Measurements from ENCODE around the gene SRD5A1. TPM values are rescaled to one million over a fixed set of nuclear protein-coding genes. Genes with fewer than 3 reads are reported as not detected.

Gene SRD5A1
- total RNA-seq, 2 donors from 2014 or later, result 15.9 to 17.4 TPM

DNA sequence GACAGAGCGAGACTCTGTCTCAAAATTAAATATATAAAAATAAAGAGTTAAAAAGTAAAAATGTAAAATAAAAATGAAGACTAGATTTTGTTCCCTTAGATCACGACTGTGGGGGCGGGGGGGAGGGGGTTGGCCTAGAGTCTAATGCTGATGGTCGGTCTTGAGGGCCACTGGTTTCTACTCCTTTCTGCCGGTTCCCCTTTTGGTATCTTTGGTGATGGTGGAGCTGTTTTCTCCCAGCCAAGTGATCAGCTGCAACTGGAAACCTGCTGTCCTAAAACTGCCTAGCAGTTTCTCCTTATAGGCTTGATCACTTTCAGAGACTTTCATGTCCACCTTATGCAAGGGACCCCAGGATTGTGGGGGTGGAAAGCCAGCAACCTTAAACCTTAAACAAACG is 1.1 kb downstream of the SRD5A1 start:
- no peak overlapping the region for H3K9ac ChIP-seq (ENCODE audit: low read depth in 2 of 2, low read length in 2 of 2)
- intact Hi-C loops (cut with DNase I), result loop anchor here (5.0 kb wide), 1 partner anchor 113 kb away; no protein-coding TSS in a partner anchor
- H3K27ac ChIP-seq, result no peak overlapping the region
- no peaks in the 10 kb centered on the region for H3K9me3 ChIP-seq
- H3K4me3 ChIP-seq, result peak overlapping the region; percentile 99
- H3K27me3 ChIP-seq, result no peaks in the 10 kb centered on the region
- no peaks in the 10 kb centered on the region for H3K36me3 ChIP-seq
- H3K4me1 ChIP-seq, result peaks cover 12% of the 10 kb centered on the region
- TF ChIP-seq, protein P1, sequence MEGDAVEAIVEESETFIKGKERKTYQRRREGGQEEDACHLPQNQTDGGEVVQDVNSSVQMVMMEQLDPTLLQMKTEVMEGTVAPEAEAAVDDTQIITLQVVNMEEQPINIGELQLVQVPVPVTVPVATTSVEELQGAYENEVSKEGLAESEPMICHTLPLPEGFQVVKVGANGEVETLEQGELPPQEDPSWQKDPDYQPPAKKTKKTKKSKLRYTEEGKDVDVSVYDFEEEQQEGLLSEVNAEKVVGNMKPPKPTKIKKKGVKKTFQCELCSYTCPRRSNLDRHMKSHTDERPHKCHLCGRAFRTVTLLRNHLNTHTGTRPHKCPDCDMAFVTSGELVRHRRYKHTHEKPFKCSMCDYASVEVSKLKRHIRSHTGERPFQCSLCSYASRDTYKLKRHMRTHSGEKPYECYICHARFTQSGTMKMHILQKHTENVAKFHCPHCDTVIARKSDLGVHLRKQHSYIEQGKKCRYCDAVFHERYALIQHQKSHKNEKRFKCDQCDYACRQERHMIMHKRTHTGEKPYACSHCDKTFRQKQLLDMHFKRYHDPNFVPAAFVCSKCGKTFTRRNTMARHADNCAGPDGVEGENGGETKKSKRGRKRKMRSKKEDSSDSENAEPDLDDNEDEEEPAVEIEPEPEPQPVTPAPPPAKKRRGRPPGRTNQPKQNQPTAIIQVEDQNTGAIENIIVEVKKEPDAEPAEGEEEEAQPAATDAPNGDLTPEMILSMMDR (IDR thresholded peaks at IDR 0.05), result no peak
- no peak for DNase-seq

DNA sequence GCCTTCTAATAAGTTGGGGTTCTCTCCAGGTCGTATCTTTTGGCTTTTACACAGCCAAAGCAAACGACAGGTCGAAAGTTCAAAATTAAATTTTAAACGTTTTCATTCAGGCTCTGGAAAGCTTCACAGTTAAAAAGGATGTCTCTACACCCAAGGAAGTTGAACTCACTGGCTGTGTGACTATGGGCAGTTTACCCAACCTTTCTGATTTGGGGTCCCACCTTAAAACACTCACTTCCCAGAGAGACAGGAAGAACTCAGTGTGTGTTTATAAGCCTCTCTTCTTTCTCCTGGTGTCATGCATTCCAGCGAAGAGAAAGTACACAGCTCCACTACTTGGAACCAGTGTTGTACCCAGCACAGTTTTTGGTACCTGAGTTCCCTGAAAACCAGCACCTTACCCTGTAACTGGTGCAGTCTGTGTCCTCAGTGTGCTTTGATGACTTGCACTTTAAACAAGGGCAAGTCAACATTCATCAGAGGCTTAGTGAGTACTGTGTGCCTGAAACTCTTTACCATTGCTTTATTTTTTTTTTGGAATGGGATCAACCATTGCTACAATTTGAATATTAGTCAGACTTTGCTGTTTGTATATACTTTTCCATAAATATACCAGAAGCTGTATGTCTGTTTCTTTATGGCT is 1.7 kb downstream of the SRD5A1 start:
- Histone ChIP-seq H3K27me3 (no peaks in the 10 kb centered on the region), H3K9me3 (no peaks in the 10 kb centered on the region), H3K27ac (no peak overlapping the region), H3K36me3 (no peaks in the 10 kb centered on the region), H3K9ac (ENCODE audit: low read depth in 2 of 2, low read length in 2 of 2) (no peak overlapping the region), H3K4me3 (no peak overlapping the region), H3K4me1 (peaks cover 12% of the 10 kb centered on the region)
- TF ChIP-seq, protein P1 (IDR thresholded peaks at IDR 0.05), result no peak
- intact Hi-C loops (cut with DNase I), result loop anchor here (5.0 kb wide), 1 partner anchor 112 kb away; no protein-coding TSS in a partner anchor
- DNase-seq, result no peak

DNA sequence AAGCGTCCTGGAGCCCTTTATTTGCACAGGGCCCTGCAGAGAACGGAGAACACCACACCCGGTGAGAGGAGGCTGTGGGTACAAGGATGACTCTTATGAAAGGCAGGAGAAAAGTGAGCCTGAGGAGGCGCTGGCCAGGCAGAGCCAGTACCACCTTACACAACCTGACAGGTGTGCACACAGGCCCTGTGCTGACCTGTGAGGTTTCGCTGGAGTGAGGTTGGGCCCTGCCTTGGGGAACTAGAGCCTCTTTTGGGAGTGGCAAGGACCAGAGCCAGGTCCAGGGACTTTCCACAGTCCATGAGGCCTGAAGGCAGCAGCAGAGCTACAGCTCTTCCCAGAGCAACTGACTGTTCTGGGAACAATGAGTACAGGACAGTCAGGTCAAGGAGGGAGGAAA is 3.1 kb downstream of the SRD5A1 start:
- intact Hi-C loops (cut with DNase I), result no loop called here
- Histone ChIP-seq H3K4me1 (peaks cover 9% of the 10 kb centered on the region), H3K9ac (ENCODE audit: low read depth in 2 of 2, low read length in 2 of 2) (no peak overlapping the region), H3K27ac (no peak overlapping the region), H3K4me3 (no peak overlapping the region), H3K9me3 (no peaks in the 10 kb centered on the region), H3K36me3 (no peaks in the 10 kb centered on the region), H3K27me3 (no peaks in the 10 kb centered on the region)
- no peak for DNase-seq
- TF ChIP-seq, protein P1 (IDR thresholded peaks at IDR 0.05), result no peak

DNA sequence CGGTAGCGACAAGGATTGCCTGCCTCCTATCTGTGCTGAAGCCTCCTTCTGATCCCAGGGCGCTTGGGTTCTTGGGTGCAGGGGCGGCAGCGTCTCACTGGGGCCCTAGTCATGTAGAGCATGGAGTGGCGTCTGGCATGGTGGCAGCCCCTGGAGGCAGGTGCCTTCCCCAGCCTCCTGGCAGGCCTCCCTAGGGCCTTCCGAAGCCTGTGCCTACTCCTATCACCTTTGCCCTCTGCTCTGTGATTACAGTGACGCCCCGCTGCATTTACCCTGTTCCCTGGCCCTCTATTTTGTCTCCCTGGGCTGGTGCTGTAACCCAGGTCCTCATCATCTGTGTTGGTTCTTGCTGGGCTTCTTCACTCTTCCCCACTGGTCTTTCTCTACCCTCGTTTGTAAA is 3.8 kb downstream of the SRD5A1 start:
- Histone ChIP-seq H3K9me3 (no peaks in the 10 kb centered on the region), H3K36me3 (no peaks in the 10 kb centered on the region), H3K4me1 (peaks cover 2% of the 10 kb centered on the region), H3K4me3 (no peak overlapping the region), H3K27ac (no peak overlapping the region), H3K9ac (ENCODE audit: low read depth in 2 of 2, low read length in 2 of 2) (no peak overlapping the region), H3K27me3 (no peaks in the 10 kb centered on the region)
- TF ChIP-seq, protein P1 (IDR thresholded peaks at IDR 0.05), result no peak
- intact Hi-C loops (cut with DNase I), result no loop called here
- no peak for DNase-seq

DNA sequence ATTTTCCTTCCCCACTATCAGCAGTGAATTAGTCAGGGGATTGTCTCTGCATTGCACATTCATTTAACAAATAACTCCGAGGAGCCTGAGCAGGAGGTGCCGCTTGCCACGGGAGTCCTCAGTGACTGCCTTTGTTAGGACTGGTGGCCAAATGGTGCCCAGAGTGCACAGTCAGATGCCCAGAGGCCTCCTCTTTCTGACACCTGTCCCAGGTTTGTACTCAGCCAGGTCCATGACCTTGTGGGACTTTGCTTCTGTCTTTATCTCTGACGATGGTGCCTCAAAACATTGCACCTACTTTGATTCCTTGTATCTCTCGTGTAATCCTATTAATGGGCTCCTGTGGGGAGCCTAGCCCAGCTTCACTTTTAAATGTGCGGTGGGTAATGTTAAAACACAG is 4.3 kb downstream of the SRD5A1 start:
- H3K9ac ChIP-seq (ENCODE audit: low read depth in 2 of 2, low read length in 2 of 2), result no peak overlapping the region
- no peaks in the 10 kb centered on the region for H3K4me1 ChIP-seq
- H3K27ac ChIP-seq, result no peak overlapping the region

More for the DNA sequence above, 4.3 kb downstream of the SRD5A1 start:
- Histone ChIP-seq H3K4me3 (no peak overlapping the region), H3K9me3 (no peaks in the 10 kb centered on the region), H3K27me3 (no peaks in the 10 kb centered on the region), H3K36me3 (no peaks in the 10 kb centered on the region)
- intact Hi-C loops (cut with DNase I), result no loop called here
- TF ChIP-seq, protein P1 (IDR thresholded peaks at IDR 0.05), result no peak
- DNase-seq, result no peak

Measured in colonic mucosa (tissue), 4 donors.